HCT116 (cell line): Measurements from ENCODE around the gene WDR37. TPM values are rescaled to one million over a fixed set of nuclear protein-coding genes. Genes with fewer than 3 reads are reported as not detected.

Experiments used
- ATAC-seq: fragments of 200-7000 bp; cut with Tn5 transposase; 2 replicates; pipeline ENCODE4 v1.9.1; 2020; ENCODE audit warnings: mild to moderate bottlenecking, moderate library complexity
- BruUV-seq: library from RNA; stranded (reverse); fragments of 400-500 nt; replicated peaks from 2 replicates; lab custom pipeline; 2021; lab: Mats Ljungman, UMichigan
- CTCF ChIA-PET: fragments of 300-600 bp; sonication (Branson Sonifier 250); formaldehyde crosslinking; loops from one replicate; lab custom pipeline; 2021; ENCODE audit warnings: antibody characterized with exemption; lab: Charles Lee
- POLR2A ChIA-PET: fragments of 300-600, 350-600 bp; sonication (Branson Sonifier 250); formaldehyde crosslinking; loops from one replicate; lab custom pipeline; 2021; ENCODE audit warnings: antibody characterized with exemption; lab: Charles Lee
- RAD21 ChIA-PET, 2 experiments: fragments of 300-600 bp; sonication (Branson Sonifier 250); formaldehyde crosslinking; loops; one replicate each; lab custom pipeline; 2023; ENCODE audit warnings: low total read pairs in 2 of 2; ENCODE audit not compliant: uncharacterized antibody in 2 of 2, unreplicated experiment in 2 of 2, low non-redundant PET in 1 of 2; lab: Charles Lee
- DNase-seq: peaks from one replicate; pipeline ENCODE4 v3.0.0-alpha.2; 2010; ENCODE audit warnings: low read depth, low spot score
- H2AFZ ChIP-seq: fragments of 200-600 bp; shearing (Covaris generic), sonication (generic); 2 replicates; pipeline ENCODE4 v1.6.1; 2017; ENCODE audit warnings: low read depth, mixed run types, mixed read lengths, antibody characterized with exemption, low read length; ENCODE audit not compliant: poor library complexity, severe bottlenecking
- H3K27ac ChIP-seq: 2 replicates; pipeline ENCODE4 v1.5.1; 2012; ENCODE audit warnings: low read depth, low read length
- H3K27me3 ChIP-seq: fragments of 200-600 bp; sonication (generic); 2 replicates; pipeline ENCODE4 v1.6.1; 2016; ENCODE audit warnings: mixed run types, low read length, mixed read lengths; ENCODE audit not compliant: insufficient read depth
- H3K36me3 ChIP-seq, 2 experiments: fragments of 200-500 bp in 1 of 2; fragments of 200-600 bp in 1 of 2; sonication (Bioruptor generic) in 1 of 2; sonication (generic) in 1 of 2; 2 replicates each; pipeline versions ENCODE4 v1.5.1 to v1.6.1; 2014 to 2016; ENCODE audit warnings: low read length in 2 of 2, inconsistent platforms in 1 of 2, mixed read lengths in 1 of 2, mixed run types in 1 of 2; ENCODE audit not compliant: insufficient read depth in 2 of 2, control insufficient read depth in 1 of 2
- H3K4me1 ChIP-seq, 2 experiments: fragments of 200-600 bp in 1 of 2; sonication (generic) in 1 of 2; 2 replicates each; pipeline versions ENCODE4 v1.5.1 to v1.6.1; 2012 to 2017; ENCODE audit warnings: low read length in 2 of 2, inconsistent platforms in 1 of 2, mild to moderate bottlenecking in 1 of 2, mixed read lengths in 1 of 2, mixed run types in 1 of 2, moderate library complexity in 1 of 2; ENCODE audit not compliant: insufficient read depth in 2 of 2, control insufficient read depth in 1 of 2
- H3K4me2 ChIP-seq: fragments of 200-600 bp; sonication (generic); 2 replicates; pipeline ENCODE4 v1.6.1; 2017; ENCODE audit warnings: mixed run types, low read length, mixed read lengths
- H3K4me3 ChIP-seq, 2 experiments: fragments of 200-600 bp in 1 of 2; sonication (generic) in 1 of 2; replicated peaks in 1 of 2; 2 replicates each; pipeline ENCODE4 v1.5.1; 2011 to 2016; ENCODE audit warnings: low read length in 2 of 2, control low read depth in 1 of 2, low read depth in 1 of 2, mild to moderate bottlenecking in 1 of 2, mixed read lengths in 1 of 2, mixed run types in 1 of 2
- H3K79me2 ChIP-seq: fragments of 200-600 bp; sonication (generic); 2 replicates; pipeline ENCODE4 v1.6.1; 2017; ENCODE audit warnings: mild to moderate bottlenecking, mixed run types, low read length, moderate library complexity, mixed read lengths; ENCODE audit not compliant: insufficient read depth
- H3K9ac ChIP-seq: fragments of 200-600 bp; sonication (generic); 2 replicates; pipeline ENCODE4 v1.6.1; 2016; ENCODE audit warnings: low read length, mixed read lengths
- H3K9me2 ChIP-seq: fragments of 200-600 bp; sonication (generic), shearing (Covaris generic); 2 replicates; pipeline ENCODE4 v1.6.1; 2017; ENCODE audit warnings: mixed run types, mild to moderate bottlenecking, moderate library complexity; ENCODE audit not compliant: insufficient read depth
- H3K9me3 ChIP-seq, 2 experiments: fragments of 200-500 bp in 1 of 2; fragments of 200-600 bp in 1 of 2; sonication (Bioruptor generic) in 1 of 2; sonication (generic) in 1 of 2; 2 replicates each; pipeline ENCODE4 v1.6.1; 2014 to 2017; ENCODE audit warnings: low read length in 2 of 2, mixed read lengths in 2 of 2, inconsistent platforms in 1 of 2, low read depth in 1 of 2, mild to moderate bottlenecking in 1 of 2, mixed run types in 1 of 2, moderate library complexity in 1 of 2; ENCODE audit not compliant: control insufficient read depth in 1 of 2, insufficient read depth in 1 of 2
- H4K20me1 ChIP-seq: fragments of 200-600 bp; sonication (generic), shearing (Covaris generic); 2 replicates; pipeline ENCODE4 v1.6.1; 2017; ENCODE audit warnings: mixed run types, mild to moderate bottlenecking, moderate library complexity; ENCODE audit not compliant: insufficient read depth
- EGR1 ChIP-seq: IDR thresholded peaks from 2 replicates; pipeline ENCODE4 v1.6.1; 2012; ENCODE audit warnings: low read depth
- EZH2 ChIP-seq: fragments of 200-600 bp; sonication (generic); IDR thresholded peaks from 2 replicates; pipeline ENCODE4 v1.6.1; 2017; ENCODE audit warnings: antibody characterized with exemption, mixed run types
- EZH2phosphoT487 ChIP-seq: fragments of 200-600 bp; IDR thresholded peaks from 2 replicates; pipeline ENCODE4 v1.6.1; 2018; ENCODE audit warnings: antibody characterized with exemption, borderline replicate concordance
- FOSL1 ChIP-seq: IDR thresholded peaks from 2 replicates; pipeline ENCODE4 v1.6.1; 2012; ENCODE audit warnings: low read depth
- JUND ChIP-seq: IDR thresholded peaks from 2 replicates; pipeline ENCODE4 v1.6.1; 2012
- POLR2A ChIP-seq: IDR thresholded peaks from 2 replicates; pipeline ENCODE4 v1.7.0; 2011; ENCODE audit warnings: borderline replicate concordance; ENCODE audit not compliant: insufficient read depth, insufficient read length; ENCODE audit errors: extremely low read depth
- POLR2AphosphoS5 ChIP-seq: IDR thresholded peaks from 2 replicates; pipeline ENCODE4 v1.6.1; 2011; ENCODE audit warnings: mild to moderate bottlenecking, low read depth, low read length, moderate library complexity
- RAD21 ChIP-seq: IDR thresholded peaks from 2 replicates; pipeline ENCODE4 v1.6.1; 2012; ENCODE audit warnings: low read depth, mild to moderate bottlenecking
- SIN3A ChIP-seq: IDR thresholded peaks from 2 replicates; pipeline ENCODE4 v1.6.1; 2012; ENCODE audit warnings: low read depth
- SP1 ChIP-seq: IDR thresholded peaks from 2 replicates; pipeline ENCODE4 v1.6.1; 2012; ENCODE audit warnings: low read depth
- TCF7L2 ChIP-seq: IDR thresholded peaks from 2 replicates; pipeline ENCODE4 v1.7.0; 2011; ENCODE audit warnings: borderline replicate concordance, inconsistent platforms; ENCODE audit not compliant: insufficient read depth, insufficient read length; ENCODE audit errors: extremely low read depth
- YY1 ChIP-seq: IDR thresholded peaks from 2 replicates; pipeline ENCODE4 v1.6.1; 2011; ENCODE audit warnings: low read length, low read depth, moderate library complexity, mild to moderate bottlenecking; ENCODE audit not compliant: insufficient replicate concordance; ENCODE audit errors: extremely low read depth
- ZBTB33 ChIP-seq: IDR thresholded peaks from 2 replicates; pipeline ENCODE4 v1.6.1; 2011; ENCODE audit warnings: mild to moderate bottlenecking, low read length, moderate library complexity; ENCODE audit not compliant: insufficient replicate concordance; ENCODE audit errors: extremely low read depth
- ZFX ChIP-seq: fragments of 450-650 bp; IDR thresholded peaks from 2 replicates; pipeline ENCODE4 v1.6.1; 2017
- intact Hi-C: fragments of 100-400 bp; cut with micrococcal nuclease; formaldehyde crosslinking; loops from 2 replicates; pipeline ENCODE4 v1.10.0; 2022
- total RNA-seq: library from RNA; stranded (reverse); gene quantifications from one replicate; pipeline ENCODE4 v1.2.1, GENCODE V29; 2021; ENCODE audit not compliant: unreplicated experiment
- TF ChIP-seq, protein P1 (sequence below): IDR thresholded peaks from 2 replicates; pipeline ENCODE4 v1.6.1; 2012; ENCODE audit warnings: low read depth
- TF ChIP-seq, protein P2 (sequence below), 3 experiments: fragments of 200-600 bp in 1 of 3; sonication (generic) in 1 of 3; IDR thresholded peaks in 2 of 3; conservative IDR thresholded peaks in 1 of 3; 2 replicates each; pipeline ENCODE4 v1.5.1; 2012 to 2017; ENCODE audit warnings: low read depth in 2 of 3, low read length in 2 of 3, antibody characterized with exemption in 1 of 3, borderline replicate concordance in 1 of 3, control low read depth in 1 of 3, mild to moderate bottlenecking in 1 of 3, mixed read lengths in 1 of 3, mixed run types in 1 of 3, moderate library complexity in 1 of 3; ENCODE audit not compliant: insufficient read depth in 1 of 3
- TF ChIP-seq, protein P3 (sequence below): IDR thresholded peaks from 2 replicates; pipeline ENCODE4 v1.6.1; 2012

Gene WDR37
- total RNA-seq, 1 experiment from 2014 or later = 9.1 TPM

DNA sequence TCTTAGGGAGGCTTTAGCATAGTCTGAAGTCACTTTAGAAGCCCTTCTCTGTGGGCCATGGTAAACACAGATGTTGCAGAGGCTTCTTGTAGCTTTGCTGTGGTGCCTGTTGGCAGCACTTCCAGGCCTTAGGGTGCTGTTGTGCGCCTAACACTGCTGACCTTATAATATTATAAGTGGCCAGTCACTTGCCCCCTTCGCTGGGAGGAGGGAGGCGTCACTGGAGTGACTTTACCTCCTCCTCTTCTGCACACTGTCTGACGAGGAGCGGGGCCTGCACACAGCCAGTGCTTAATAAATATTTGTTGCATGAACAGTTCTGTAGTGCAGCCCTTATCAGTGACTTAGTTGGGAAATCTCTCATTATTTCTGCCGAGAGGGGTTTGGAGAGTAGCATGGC, 63.3 kb downstream of the WDR37 start:
- no peak overlapping the region for H3K9ac ChIP-seq
- no peak overlapping the region for H3K27ac ChIP-seq
- no peaks in the 10 kb centered on the region for H3K79me2 ChIP-seq
- no peaks in the 10 kb centered on the region for H3K27me3 ChIP-seq
- no peak overlapping the region for H3K4me3 ChIP-seq
- ChIA-PET RAD21 (no interaction called here), POLR2A (no interaction called here), CTCF (no interaction called here)
- DNase-seq = no peak
- no peak overlapping the region for H3K4me2 ChIP-seq
- H3K9me2 ChIP-seq = no peaks in the 10 kb centered on the region
- no peak overlapping the region for H2AFZ ChIP-seq
- TF ChIP-seq YY1 = no peak
- no peak for TF ChIP-seq EZH2
- TF ChIP-seq, protein P1, sequence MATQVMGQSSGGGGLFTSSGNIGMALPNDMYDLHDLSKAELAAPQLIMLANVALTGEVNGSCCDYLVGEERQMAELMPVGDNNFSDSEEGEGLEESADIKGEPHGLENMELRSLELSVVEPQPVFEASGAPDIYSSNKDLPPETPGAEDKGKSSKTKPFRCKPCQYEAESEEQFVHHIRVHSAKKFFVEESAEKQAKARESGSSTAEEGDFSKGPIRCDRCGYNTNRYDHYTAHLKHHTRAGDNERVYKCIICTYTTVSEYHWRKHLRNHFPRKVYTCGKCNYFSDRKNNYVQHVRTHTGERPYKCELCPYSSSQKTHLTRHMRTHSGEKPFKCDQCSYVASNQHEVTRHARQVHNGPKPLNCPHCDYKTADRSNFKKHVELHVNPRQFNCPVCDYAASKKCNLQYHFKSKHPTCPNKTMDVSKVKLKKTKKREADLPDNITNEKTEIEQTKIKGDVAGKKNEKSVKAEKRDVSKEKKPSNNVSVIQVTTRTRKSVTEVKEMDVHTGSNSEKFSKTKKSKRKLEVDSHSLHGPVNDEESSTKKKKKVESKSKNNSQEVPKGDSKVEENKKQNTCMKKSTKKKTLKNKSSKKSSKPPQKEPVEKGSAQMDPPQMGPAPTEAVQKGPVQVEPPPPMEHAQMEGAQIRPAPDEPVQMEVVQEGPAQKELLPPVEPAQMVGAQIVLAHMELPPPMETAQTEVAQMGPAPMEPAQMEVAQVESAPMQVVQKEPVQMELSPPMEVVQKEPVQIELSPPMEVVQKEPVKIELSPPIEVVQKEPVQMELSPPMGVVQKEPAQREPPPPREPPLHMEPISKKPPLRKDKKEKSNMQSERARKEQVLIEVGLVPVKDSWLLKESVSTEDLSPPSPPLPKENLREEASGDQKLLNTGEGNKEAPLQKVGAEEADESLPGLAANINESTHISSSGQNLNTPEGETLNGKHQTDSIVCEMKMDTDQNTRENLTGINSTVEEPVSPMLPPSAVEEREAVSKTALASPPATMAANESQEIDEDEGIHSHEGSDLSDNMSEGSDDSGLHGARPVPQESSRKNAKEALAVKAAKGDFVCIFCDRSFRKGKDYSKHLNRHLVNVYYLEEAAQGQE = no peak
- no peak for TF ChIP-seq SIN3A
- no peak for TF ChIP-seq ZBTB33
- no peak for TF ChIP-seq EGR1
- TF ChIP-seq POLR2AphosphoS5 = no peak
- TF ChIP-seq EZH2phosphoT487 = no peak
- TF ChIP-seq SP1 = no peak
- TF ChIP-seq, protein P2, sequence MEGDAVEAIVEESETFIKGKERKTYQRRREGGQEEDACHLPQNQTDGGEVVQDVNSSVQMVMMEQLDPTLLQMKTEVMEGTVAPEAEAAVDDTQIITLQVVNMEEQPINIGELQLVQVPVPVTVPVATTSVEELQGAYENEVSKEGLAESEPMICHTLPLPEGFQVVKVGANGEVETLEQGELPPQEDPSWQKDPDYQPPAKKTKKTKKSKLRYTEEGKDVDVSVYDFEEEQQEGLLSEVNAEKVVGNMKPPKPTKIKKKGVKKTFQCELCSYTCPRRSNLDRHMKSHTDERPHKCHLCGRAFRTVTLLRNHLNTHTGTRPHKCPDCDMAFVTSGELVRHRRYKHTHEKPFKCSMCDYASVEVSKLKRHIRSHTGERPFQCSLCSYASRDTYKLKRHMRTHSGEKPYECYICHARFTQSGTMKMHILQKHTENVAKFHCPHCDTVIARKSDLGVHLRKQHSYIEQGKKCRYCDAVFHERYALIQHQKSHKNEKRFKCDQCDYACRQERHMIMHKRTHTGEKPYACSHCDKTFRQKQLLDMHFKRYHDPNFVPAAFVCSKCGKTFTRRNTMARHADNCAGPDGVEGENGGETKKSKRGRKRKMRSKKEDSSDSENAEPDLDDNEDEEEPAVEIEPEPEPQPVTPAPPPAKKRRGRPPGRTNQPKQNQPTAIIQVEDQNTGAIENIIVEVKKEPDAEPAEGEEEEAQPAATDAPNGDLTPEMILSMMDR (IDR thresholded peaks at IDR 0.05 in 2 of 3, conservative IDR thresholded peaks at IDR 0.05 in 1 of 3; ENCODE audit: borderline replicate concordance in 1 of 3, insufficient read depth in 1 of 3, low read depth in 2 of 3, low read length in 2 of 3) = no peak
- no peak for TF ChIP-seq TCF7L2
- no peak for TF ChIP-seq ZFX
- TF ChIP-seq, protein P3, sequence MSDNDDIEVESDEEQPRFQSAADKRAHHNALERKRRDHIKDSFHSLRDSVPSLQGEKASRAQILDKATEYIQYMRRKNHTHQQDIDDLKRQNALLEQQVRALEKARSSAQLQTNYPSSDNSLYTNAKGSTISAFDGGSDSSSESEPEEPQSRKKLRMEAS = no peak
- TF ChIP-seq JUND = no peak
- TF ChIP-seq RAD21 = no peak
- no peak for TF ChIP-seq POLR2A
- no peak for TF ChIP-seq FOSL1
- peaks cover 2 to 8% of the 10 kb centered on the region in 2 experiments; a peak in 2 of 4 replicates for H3K36me3 ChIP-seq
- no peaks in the 10 kb centered on the region for H3K4me1 ChIP-seq
- BruUV-seq = no TSS peak
- intact Hi-C loops = no loop called here
- no peaks in the 10 kb centered on the region for H4K20me1 ChIP-seq
- ATAC-seq = no peak
- H3K9me3 ChIP-seq = no peaks in the 10 kb centered on the region
